SU-DHL-6 (cell line): ENCODE measurements around the gene MYO10.

Experiments
- H2AFZ ChIP-seq: fragments of 200-600 bp; sonication (generic); 2 replicates; pipeline ENCODE4 v1.6.1; 2014; ENCODE audit warnings: low read depth, mild to moderate bottlenecking, moderate library complexity, mixed read lengths, antibody characterized with exemption, low read length; ENCODE audit not compliant: severe bottlenecking
- H3F3A ChIP-seq: fragments of 200-600 bp; shearing (Covaris generic); 2 replicates; pipeline ENCODE4 v1.6.0; 2016; ENCODE audit warnings: antibody characterized with exemption, mild to moderate bottlenecking; ENCODE audit not compliant: insufficient read depth
- H3K27ac ChIP-seq: fragments of 200-600 bp; sonication (generic); 2 replicates; pipeline ENCODE4 v1.5.1; 2016; ENCODE audit warnings: low read depth, mild to moderate bottlenecking, low read length, moderate library complexity, mixed read lengths
- H3K27me3 ChIP-seq: fragments of 200-600 bp; sonication (generic), shearing (Covaris generic); 2 replicates; pipeline ENCODE4 v1.6.0; 2014; ENCODE audit warnings: mild to moderate bottlenecking, low read length
- H3K36me3 ChIP-seq: fragments of 200-600 bp; sonication (generic); 2 replicates; pipeline ENCODE4 v1.6.1; 2014; ENCODE audit warnings: mild to moderate bottlenecking, low read length, mixed read lengths
- H3K4me2 ChIP-seq: fragments of 300-600, 200-600 bp; shearing (Covaris generic), sonication (generic); 2 replicates; pipeline ENCODE4 v1.6.0; 2014; ENCODE audit warnings: low read length, low read depth, mild to moderate bottlenecking; ENCODE audit not compliant: poor library complexity, severe bottlenecking
- H3K4me3 ChIP-seq: fragments of 200-600 bp; sonication (generic); 2 replicates; pipeline ENCODE4 v1.5.1; 2014; ENCODE audit warnings: antibody characterized with exemption, low read length, mild to moderate bottlenecking, mixed read lengths; ENCODE audit not compliant: insufficient read depth, poor library complexity, severe bottlenecking
- H3K79me2 ChIP-seq: fragments of 200-600 bp; sonication (generic); 2 replicates; pipeline ENCODE4 v1.6.1; 2014; ENCODE audit warnings: mild to moderate bottlenecking, low read length, moderate library complexity; ENCODE audit not compliant: insufficient read depth
- H3K9ac ChIP-seq: fragments of 200-600 bp; sonication (generic); 2 replicates; pipeline ENCODE4 v1.7.0; 2014; ENCODE audit warnings: mild to moderate bottlenecking, low read length
- H3K9me2 ChIP-seq: fragments of 200-600 bp; sonication (generic); replicated peaks from 2 replicates; pipeline ENCODE4 v1.6.1; 2014; ENCODE audit warnings: low read length; ENCODE audit not compliant: insufficient read depth
- H3K9me3 ChIP-seq: fragments of 200-600 bp; sonication (generic); 2 replicates; pipeline ENCODE4 v1.6.1; 2014; ENCODE audit warnings: low read length, mixed read lengths; ENCODE audit not compliant: insufficient read depth
- H4K20me1 ChIP-seq: fragments of 200-600 bp; sonication (generic); 2 replicates; pipeline ENCODE4 v1.6.1; 2014; ENCODE audit warnings: low read depth, mild to moderate bottlenecking, antibody characterized with exemption, low read length, moderate library complexity, mixed read lengths
- EZH2phosphoT487 ChIP-seq: fragments of 200-600 bp; sonication (generic), shearing (Covaris generic); conservative IDR thresholded peaks from 2 replicates; pipeline ENCODE4 v1.6.1; 2018; ENCODE audit warnings: mild to moderate bottlenecking, antibody characterized with exemption, low read length, moderate library complexity, mixed read lengths
- TF ChIP-seq, protein P1 (sequence below): fragments of 200-600 bp; sonication (generic); IDR thresholded peaks from one replicate; pipeline ENCODE4 v1.5.1; 2017; ENCODE audit warnings: antibody characterized with exemption, mild to moderate bottlenecking, low read length, moderate library complexity; ENCODE audit not compliant: insufficient read depth, poor library complexity, severe bottlenecking

MYO10 gene

DNA sequence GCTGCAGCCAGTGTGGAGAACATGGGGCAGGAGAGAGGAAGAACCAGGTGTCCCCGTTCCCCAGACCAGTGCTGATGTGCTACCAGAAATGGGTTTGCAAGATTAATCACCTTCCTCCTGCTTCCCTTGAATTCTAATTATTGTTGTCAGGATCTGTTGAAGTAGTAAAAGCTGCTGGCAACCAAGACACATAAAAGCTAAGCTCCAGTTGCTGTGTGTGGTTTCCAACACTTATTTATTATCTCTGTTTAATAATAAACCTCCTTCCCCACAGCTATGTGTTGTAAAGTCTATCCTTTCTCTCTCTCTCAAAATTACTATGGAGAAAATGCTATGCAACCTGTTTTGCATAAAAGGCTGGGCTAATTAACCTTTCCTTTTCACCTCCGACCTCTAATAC is 317.0 kb downstream of the MYO10 start:
- Histone ChIP-seq H3K4me2 (no peak overlapping the region), H3K27me3 (no peaks in the 10 kb centered on the region), H3K79me2 (no peaks in the 10 kb centered on the region), H4K20me1 (no peaks in the 10 kb centered on the region), H2AFZ (no peak overlapping the region), H3K27ac (no peak overlapping the region), H3K9ac (no peak overlapping the region), H3K4me3 (no peak overlapping the region), H3K36me3 (no peaks in the 10 kb centered on the region), H3K9me3 (no peaks in the 10 kb centered on the region), H3F3A (no peaks in the 10 kb centered on the region), H3K9me2 (no peaks in the 10 kb centered on the region)
- TF ChIP-seq, protein P1, sequence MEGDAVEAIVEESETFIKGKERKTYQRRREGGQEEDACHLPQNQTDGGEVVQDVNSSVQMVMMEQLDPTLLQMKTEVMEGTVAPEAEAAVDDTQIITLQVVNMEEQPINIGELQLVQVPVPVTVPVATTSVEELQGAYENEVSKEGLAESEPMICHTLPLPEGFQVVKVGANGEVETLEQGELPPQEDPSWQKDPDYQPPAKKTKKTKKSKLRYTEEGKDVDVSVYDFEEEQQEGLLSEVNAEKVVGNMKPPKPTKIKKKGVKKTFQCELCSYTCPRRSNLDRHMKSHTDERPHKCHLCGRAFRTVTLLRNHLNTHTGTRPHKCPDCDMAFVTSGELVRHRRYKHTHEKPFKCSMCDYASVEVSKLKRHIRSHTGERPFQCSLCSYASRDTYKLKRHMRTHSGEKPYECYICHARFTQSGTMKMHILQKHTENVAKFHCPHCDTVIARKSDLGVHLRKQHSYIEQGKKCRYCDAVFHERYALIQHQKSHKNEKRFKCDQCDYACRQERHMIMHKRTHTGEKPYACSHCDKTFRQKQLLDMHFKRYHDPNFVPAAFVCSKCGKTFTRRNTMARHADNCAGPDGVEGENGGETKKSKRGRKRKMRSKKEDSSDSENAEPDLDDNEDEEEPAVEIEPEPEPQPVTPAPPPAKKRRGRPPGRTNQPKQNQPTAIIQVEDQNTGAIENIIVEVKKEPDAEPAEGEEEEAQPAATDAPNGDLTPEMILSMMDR: no peak
- TF ChIP-seq EZH2phosphoT487: no peak

DNA sequence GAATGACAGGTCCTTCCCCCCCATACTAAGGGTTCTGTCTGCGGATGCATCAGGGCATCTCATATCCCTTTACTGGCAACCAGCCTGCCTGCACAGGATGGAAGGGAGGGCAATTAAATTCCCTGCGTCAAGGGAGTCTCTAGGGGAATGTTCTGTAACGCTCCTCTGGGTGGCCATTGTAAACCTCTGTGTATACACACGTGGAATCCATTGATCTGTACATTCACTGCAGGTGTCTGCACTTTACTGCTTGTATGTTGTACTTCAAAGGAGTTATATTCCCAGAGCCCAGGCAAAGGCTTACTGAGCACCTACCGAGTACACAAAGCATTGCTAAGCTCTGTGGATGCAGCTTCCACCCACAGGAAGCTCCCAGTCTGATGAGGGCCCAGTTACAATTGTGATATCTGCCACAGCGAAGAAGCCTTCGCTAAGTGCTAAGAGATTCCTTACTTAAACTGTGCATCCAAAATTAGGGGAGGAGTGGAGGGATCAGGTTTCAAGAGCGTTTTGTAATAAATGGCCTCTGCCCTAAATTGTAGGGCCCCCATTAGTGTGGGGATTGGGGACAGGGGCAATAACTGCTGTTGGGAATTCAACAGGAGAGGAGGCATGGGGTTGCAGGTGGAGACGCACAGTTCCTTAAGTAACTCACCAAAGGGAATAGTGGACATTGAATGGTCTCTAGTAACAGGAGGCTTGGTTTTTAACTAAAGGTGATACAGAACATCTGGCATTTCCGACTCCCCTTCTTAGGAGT is 317.8 kb downstream of the MYO10 start:
- no peak overlapping the region for H3K27ac ChIP-seq
- no peaks in the 10 kb centered on the region for H3K9me3 ChIP-seq
- TF ChIP-seq EZH2phosphoT487: no peak
- TF ChIP-seq, protein P1: no peak
- H2AFZ ChIP-seq: no peak overlapping the region
- no peak overlapping the region for H3K4me2 ChIP-seq
- no peaks in the 10 kb centered on the region for H3K36me3 ChIP-seq
- H3K79me2 ChIP-seq: no peaks in the 10 kb centered on the region
- H3K9me2 ChIP-seq: no peaks in the 10 kb centered on the region
- H4K20me1 ChIP-seq: no peaks in the 10 kb centered on the region
- H3K4me3 ChIP-seq: no peak overlapping the region
- no peak overlapping the region for H3K9ac ChIP-seq
- H3F3A ChIP-seq: no peaks in the 10 kb centered on the region
- no peaks in the 10 kb centered on the region for H3K27me3 ChIP-seq

DNA sequence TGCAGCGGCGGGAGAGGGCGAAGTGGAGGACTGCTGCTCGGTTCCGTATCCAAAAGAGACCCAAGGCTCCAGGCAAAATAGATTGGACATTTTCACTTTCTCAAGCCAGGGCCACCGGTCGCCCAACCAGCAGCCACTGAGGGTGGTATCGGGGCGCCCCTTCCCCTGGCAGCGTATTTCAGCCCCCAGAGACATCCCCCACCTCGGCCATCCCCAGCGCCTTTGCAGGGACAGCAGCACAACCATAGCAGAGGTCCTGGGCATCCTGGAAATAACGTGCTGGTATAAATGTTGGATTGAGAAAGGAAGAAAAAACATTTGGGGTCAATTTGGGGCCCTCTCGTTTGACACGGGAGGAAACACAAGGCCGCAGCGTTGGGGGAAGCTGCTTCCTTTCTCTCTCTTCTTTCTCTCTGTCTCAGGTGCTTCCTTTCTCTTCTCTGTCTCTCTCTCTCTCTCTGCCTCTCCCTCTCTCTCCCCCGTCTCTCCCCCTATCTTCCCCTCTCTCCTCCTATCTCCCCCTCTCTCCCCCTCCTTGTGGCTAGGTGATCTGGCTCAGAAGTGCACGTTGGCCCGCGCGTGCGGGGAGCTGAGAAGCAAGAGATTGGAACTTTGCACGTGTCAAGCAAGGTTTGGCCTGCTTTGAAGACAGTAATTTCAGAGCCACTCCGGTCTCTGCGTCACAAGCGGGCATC is 318.7 kb downstream of the MYO10 start:
- no peaks in the 10 kb centered on the region for H3K9me2 ChIP-seq
- peak overlapping the region; percentile 43; the same call in 1 of the 2 replicates for H3K9ac ChIP-seq
- H3K9me3 ChIP-seq: no peaks in the 10 kb centered on the region
- H3K4me2 ChIP-seq: peak overlapping the region; percentile 62
- no peaks in the 10 kb centered on the region for H3K27me3 ChIP-seq
- peak overlapping the region; percentile 55 for H3K4me3 ChIP-seq
- H3F3A ChIP-seq: no peaks in the 10 kb centered on the region
- TF ChIP-seq, protein P1: no peak
- TF ChIP-seq EZH2phosphoT487: no peak
- H4K20me1 ChIP-seq: no peaks in the 10 kb centered on the region
- H3K79me2 ChIP-seq: no peaks in the 10 kb centered on the region
- no peak overlapping the region for H3K27ac ChIP-seq
- no peaks in the 10 kb centered on the region for H3K36me3 ChIP-seq
- H2AFZ ChIP-seq: peak overlapping the region; percentile 52
